GM21381 (cell line): Measurements from ENCODE around the gene CA12.
"Not testable (repeated sequence)": the region's sequence is repeated elsewhere in the genome, so short reads cannot be mapped to it uniquely, and the experiment has no call there.

Experiments
- ATAC-seq: cut with Tn5 transposase; IDR thresholded peaks from one replicate; pipeline ENCODE4 v1.9.1; 2021; ENCODE audit warnings: mild to moderate bottlenecking, moderate library complexity; ENCODE audit not compliant: unreplicated experiment

The CA12 gene

DNA sequence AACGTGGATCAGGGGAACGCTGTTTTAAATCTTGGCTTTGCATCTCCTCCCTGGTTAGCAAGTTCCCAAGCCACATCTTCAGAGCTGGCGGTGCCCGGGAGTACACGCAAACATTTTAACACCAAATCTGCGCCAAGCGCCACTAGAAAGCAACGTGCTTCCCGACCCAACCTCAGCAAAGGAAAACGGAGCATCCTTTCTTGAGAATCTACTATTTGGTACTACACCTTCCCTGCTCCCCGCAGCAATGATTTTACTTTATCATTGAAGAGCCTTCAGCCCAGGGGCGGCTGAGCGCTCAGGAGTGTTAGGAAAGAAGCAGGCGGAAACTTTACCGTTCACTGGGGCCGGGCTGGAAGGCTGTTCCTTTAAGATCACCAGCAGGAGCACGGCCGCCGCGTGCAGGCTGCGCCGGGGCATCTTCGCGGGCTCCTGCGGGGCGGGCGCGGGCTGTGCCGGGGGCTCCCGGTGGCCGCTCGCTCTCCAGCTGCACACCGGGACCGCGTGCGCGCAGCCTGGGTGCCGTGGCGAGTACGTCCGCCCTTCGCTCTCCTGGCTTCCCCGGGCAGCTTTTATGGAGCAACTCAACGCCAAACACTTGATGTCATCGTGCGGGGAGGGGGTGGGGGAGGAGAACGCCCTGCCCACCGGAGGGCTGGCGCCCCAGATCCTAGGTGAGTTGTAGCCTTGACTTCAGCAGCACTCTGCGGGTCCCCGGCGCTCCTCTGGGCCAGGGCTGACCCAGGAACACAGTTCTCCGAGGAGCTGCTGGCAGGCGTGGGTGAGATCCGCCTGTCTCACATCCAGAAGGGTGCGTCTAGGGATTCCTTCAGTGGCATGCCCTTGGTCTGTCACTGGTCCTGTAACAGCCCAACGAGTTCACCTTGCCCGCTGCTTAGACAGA is at the start of gene CA12:
TSS of gene CA12 (minus strand) at position 546 of the 904 bp plus-strand sequence. CDS start at position 420, 126 bp downstream.
- ATAC-seq, result no peak

DNA sequence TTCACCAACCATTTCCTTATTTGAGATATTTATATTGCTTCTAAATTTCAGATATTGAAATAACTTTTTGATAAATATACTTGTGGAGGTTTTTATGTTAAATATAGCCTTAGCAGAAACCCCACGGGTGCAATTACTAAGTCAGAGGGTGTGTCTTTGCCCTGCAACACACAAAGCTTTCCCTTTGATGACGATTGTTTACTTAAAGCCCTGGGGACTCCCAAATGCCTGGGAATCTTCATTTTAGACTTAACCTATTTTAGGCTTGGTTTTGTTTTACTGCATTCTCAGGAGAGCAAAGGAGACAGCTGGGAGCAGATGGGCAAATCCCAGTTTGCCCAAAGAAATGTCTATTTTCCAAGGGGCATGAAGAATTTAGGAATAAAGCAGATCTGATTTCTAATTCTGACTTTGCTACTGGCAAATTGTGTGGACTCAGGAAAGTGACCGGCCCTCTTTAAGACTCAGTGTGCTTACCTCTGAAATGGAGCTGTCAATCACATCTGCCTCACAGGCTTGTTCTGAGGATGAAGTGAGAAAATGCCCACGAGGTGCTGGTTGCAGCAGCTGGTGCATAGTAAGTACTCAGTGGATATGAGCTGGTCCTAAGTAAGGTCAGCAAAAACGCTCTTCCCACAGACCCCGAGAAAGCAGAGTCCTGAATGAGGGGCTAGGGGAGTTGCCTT is 49.3 kb upstream of the CA12 start:
- ATAC-seq, result no peak

DNA sequence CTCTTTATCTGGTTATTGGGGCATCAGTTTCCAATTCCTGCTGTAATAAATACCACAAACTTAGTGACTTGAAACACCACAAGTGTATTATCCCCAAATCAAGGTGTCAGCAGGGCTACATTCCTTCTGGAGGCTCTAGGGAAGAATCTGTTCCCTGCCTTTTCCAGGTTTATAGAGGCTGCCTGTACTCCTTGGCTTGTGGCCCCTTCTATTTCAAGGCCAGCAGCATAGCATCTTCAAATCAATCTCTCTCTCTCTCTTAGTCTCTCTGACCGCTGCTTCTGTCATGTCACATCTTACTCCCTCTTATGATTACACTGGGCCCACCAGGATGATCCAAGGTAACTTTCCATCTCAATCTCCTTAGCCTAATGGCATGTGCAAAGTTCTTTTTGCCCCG is 44.9 kb upstream of the CA12 start:
- ATAC-seq, result no peak

DNA sequence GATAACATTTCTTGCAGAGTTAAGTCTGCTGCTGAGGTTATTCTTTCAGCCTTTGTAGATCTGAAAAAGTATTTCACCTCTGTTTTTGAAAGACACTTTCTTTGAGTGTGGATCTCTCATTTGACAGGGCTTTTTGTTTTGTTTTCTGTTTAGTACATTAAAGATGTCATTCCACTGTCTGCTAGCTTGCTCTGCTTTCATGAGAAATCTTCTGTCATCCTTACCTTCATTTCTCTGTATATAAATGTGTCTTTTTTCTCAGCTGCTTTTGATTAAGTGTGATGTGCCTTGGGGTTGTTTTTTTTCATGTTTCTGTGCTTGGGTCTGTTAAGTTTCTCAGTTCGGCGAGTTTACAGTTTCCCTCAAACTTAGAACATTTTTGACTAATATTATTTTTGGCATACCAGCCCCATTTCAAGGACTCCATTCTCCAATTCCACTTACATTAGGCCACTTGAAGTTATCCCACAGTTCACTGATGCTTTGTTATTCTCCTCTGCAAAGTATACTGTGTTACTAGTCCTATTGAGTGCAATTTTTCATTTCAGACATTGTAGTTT is 43.9 kb upstream of the CA12 start:
- no peak for ATAC-seq

DNA sequence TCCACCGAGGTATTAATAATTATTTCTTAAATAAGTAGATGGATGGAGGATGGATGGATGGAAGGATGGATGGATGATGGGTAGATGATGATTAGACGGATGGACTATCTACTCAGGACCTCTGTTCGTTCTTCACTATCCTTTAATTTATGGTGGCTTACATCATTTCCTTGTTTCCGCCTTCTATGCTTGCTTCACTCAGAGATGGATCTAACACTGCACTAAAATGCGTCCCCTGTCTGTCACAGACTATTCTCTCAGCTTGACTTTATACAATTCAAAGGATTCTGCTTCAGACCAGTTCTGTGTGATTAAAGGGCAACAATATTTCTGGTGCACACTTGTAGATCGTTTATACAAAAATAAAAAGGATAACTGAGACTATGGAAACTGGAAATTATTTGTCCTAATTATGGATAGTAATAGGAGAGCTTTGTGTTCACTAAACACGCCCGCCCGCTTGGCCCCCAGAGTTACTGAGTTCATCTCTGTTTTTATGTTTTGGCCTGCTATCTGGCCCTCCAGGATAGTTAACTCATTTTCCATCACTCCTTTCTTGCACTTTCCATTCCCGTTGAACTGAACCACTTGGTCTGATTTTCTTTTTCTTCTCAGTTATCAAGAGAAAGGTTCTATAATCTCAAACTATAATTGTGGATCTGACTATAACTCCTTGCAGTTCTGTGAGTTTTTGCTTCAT is 41.4 kb upstream of the CA12 start:
- no peak for ATAC-seq

DNA sequence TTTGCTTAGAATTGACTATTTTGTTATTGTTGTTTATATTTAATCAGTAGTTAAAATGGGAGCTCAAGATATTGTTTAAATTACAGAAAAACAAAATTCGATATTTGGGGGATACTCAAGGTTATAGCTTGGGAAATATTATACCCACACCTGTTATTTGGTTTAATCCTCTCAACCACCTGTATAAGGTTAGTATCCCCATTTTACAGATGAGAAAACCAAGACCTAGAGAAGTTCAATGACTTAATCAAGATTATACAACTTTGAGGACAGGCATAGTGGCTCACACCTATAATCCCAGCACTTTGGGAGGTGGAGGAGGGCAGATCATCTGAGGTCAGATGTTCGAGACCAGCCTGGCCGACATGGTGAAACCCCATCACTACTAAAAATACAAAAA is 39.8 kb upstream of the CA12 start:
- no peak for ATAC-seq

DNA sequence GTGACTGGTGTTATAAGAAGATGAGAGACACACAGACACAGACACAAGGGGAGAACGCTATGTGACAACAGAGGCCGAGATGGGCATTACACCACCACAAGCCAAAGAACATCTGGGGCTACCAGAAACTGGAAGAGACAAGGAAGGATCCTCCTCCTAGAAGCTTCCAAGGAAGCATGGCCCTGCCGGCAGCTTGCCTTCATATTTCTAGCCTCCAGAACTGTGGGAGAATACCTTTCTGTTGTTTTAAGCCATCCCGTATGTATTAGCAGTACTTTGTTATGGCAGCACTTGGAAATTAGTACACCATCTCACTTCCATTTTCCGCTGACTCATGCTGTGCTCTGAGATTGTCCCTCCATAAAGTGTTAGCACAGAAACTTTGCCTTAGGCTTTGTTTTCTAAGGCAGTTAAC is 38.7 kb upstream of the CA12 start:
- no peak for ATAC-seq

DNA sequence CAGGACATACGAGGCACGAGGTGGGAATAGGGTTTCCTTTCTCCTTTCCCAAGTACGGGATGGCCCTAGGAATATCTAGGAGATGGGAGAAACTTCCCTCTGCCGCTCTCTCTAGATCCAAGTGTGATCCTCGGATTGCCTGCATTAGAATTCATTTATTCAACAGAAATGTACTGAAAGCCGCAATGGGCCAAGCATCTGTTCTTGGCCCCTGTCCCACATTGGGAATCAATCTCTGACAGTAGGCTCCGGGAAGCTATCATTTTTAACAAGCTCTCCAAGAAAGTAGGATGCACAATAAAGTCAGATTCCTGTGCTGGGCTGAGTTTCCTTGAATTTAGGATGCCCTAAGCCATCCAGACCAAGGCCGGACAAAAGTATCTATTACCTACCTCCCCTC is 37.2 kb upstream of the CA12 start:
- no peak for ATAC-seq

DNA sequence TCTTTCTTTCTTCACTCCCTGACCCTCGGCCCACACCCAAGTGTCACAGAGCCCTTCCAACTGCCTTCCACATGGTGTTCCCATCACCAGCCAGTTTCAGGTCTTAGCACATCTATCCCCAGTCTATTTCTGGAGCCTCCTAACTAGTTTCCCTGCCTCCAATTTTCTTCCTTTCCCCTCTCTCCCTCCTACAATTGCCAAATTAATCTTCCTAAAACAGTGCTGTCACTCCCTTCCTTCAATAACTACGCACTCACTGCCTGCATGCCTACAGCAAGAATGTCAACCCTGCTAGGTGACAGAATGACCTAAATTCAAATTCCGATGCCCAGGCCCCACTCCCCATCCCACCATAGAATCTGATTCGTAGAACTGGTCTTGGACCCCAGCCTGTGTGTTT is 36.1 kb upstream of the CA12 start:
- ATAC-seq, result no peak

DNA sequence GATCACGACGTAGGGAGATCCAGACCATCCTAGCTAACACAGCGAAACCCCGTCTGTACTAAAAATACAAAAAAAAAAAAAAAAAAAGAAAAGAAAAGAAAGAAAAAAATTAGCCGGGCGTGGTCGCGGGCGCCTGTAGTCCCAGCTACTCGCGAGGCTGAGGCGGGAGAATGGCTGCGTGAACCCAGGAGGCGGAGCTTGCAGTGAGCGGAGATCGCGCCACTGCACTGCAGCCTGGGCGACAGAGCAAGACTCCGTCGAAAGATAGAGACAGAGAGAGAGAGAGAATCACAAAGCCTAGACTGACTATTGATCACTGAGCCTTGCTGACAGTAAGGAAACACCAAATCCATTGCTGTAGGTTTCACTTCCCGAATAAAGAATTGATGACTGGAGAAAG is 35.6 kb upstream of the CA12 start:
- ATAC-seq, result not testable (repeated sequence)

DNA sequence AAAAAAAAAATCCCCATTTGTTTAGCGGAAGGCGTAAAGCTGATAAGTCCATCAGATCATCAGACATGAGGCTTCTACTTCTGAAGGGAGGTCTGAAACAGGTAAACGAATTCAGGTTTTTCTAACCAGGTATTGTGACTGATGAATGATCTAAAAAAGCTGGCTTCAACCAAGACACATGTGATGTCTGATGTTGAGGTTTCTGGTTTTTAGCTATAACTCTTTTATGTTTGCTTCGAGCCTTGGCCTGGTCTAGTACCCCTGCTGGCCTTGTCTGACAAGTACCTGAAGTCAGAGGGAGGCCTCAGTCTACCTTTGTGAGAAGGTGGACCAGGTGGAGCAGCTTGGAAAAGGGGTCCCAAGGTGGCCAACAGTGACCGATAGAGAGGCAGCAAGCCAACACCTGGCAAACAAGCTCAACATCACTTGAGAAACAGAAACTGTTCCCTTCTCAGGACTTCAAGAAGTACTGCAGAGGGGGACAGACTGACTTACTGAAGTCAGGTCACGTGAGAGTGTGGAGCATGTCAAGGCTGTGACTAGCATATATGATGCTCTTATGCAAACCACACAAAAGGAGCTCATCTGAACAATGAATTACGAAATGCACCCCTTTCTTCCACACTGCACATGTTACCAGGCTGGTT is 33.0 kb upstream of the CA12 start:
- ATAC-seq, result no peak

DNA sequence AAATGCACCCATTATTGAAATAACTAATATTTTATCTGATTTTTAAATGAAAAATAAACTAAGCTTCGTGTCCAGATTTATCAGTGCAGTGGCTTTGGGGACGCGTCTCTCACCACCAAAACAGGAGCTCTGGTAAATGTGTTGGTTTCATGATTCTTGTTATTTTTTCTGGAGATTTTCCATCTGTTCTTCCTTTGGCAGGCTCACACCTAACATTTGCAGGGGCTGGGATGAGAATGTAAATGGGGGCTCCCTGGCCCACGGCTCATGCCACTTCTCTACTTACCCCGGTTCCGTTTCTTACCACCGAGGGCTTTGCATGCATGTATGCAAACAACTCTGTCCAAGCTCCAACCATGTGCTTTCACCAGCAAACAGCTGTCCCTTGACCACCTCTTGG is 30.9 kb upstream of the CA12 start:
- ATAC-seq, result no peak

DNA sequence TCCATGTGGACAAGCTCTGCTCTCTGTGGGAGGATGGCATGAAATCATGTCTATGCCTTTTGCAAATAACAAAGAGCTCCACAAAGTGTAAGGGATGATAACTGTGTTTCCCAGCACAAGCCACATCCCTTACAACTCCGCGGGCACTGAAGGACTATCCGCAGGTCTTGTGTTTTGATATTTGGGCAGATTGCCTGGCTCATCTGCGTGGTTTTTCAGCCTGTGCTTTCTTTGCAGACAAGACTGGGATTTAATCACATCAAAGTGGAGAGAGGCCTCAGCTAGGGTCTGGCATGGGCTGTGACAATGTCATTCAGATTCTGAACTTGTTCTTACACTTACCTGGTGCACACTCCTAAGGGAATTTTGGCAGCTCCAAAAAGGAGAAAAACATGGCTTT is 30.2 kb upstream of the CA12 start:
- no peak for ATAC-seq

DNA sequence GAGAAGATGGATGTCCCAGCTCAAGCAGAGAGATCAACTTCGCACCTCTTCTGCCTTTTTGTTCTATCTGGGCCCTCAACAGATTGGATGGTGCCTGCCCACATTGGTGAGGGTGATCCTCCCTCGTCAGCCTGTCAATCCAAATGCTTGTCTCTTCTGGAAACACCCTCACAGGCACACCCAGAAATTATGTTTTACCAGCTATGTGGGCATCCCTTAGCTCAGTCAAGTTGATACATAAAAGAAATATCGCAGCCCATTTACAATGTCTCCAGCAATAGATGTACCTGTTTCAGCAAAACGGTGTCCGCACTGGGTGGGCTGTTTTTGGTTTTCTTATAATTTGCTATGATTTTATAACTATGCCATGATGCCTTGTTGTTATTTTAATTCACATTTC is 27.5 kb upstream of the CA12 start:
- no peak for ATAC-seq

DNA sequence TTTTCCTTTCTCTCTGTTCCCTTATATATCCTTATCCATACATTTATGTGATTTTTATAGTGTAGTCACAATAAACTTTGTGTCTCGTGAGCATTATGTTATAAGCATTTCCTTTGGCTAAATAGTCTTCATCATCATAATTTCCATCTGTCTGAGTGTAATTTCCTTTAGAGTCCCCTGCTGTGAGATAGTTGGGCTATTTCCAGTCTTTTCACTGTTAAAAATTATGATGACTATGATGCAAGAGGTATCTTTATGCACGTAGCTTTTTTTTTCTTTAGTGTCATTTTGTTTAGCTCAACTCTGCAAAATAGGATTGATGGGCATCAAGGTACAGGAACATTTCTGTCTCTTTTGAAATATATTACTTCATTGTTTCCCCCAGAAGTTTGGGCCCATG is 26.9 kb upstream of the CA12 start:
- no peak for ATAC-seq

DNA sequence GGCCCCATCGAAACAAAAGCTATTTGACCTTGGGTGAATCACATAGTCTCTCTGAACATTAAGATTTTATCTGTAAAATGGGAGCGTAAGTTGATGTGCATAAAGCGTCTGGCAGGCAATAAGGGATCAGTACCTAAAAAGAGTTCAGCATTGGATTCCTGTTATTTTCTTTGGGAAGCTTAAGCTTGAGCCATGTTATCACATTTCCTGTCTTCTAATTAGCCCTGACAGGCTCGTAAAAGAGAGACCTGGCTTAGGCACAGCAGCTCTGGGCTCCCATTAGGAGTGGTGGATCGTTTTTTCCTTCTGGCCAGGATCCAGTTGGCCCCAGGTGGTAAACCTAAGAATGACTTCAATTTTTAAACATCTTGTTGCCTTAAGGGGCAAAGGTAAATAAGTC is 26.0 kb upstream of the CA12 start:
- no peak for ATAC-seq

DNA sequence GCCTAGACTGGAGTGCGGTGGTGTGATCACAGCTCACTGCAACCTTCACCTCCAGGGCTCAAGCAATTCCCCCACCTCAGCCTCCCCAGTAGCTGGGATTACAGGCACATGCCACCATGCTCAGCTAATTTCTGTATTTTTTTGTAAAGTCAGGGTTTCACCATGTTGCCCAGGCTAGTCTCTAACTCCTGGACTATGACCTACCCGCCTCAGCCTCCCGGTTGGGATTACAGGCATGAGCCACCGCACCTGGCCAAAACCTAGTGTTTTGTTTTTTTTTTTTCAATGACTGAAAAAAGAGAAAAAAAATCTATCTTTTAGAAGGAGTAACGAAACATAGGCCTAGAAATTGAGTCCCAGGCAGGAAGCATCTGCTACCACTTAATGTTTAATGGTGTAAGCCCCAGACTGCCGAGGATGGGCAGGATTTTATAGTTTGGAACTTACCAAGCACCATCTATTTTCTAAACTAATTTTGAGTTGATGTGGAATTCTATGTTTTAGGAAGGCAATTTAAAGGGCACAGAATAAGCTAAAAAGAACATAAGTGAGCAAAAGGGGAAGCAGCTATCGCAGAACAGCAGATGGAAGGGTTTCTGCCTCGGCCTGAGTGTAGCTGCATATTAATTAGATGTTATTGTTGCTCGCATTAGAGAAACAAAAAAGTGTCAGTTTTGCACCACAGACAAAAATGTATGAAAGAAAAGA is 24.2 kb upstream of the CA12 start:
- no peak for ATAC-seq

DNA sequence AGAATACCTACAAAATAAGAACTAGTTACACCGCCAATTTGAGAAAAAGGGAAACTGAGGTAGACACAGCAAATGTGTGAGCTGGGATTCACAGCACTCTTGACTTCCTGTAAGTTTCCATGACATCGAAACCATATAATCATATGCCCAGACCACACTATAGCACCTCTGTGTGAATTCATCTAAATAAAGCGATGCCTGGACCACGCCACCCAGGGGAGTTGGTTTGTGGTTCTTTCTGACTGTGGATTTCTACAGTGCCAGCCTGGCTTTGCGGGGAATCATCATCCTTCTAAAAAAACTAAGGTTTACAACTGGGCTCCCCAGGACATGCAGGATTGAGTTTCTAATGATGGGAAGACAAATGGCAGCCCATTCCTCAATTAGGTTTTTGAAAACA is 23.5 kb upstream of the CA12 start:
- no peak for ATAC-seq

DNA sequence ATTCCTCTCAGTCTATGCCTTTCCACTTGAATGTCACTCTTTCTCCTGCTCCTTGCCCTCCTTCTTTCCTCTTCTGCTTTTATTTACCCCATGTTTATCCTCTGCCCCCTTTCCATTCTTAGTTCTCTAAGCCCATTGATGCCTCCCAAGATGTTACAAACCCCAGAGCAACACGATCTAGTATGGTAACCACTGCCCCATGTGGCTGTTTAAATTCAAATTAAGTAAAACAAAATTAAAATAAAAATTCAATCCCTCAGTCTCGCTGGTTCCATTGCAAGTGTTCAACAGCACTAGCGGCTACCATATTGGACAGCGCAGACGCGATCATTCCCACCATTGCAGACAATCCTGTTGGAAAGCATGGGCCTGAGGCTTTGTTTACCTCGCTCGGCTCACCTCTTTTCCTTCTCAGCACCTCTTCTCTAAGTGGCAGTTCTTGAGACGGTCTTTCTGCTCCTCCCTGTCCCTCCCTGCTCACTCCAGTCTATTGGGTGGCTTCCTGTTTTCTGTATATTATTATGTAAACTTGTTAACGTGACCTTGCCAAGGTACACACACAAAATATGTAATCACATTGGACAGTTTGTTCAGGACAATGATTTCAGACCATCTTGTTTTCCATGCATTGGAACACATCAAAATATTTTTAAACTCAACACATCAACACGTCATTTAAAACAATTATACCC is 21.8 kb upstream of the CA12 start:
- no peak for ATAC-seq
